ENCODE measurements around the gene RFFL.
"Not testable (repeated sequence)": the region's sequence is repeated elsewhere in the genome, so short reads cannot be mapped to it uniquely, and the experiment has no call there.

GRCh38 chr17:35110791-35111190, 47.3 kb upstream of the RFFL start:
- not testable (repeated sequence) for TF ChIP-seq CTCF, POLR2AphosphoS5, POLR2A (IDR thresholded peaks at IDR 0.05)

All from prostate gland (tissue), 2 donors.